HG02938 (cell line): ENCODE measurements around the gene TRAK1.

ENCODE experiments used
- ATAC-seq: cut with Tn5 transposase; IDR thresholded peaks from one replicate; pipeline ENCODE4 v1.9.1; 2021; ENCODE audit warnings: mild to moderate bottlenecking, moderate library complexity; ENCODE audit not compliant: unreplicated experiment

The TRAK1 gene

GRCh38 chr3:42174679-42175385 lies 83.7 kb downstream of the TRAK1 start:
- no peak for ATAC-seq

GRCh38 chr3:42175386-42176240 lies 84.5 kb downstream of the TRAK1 start:
- no peak for ATAC-seq

- no peak for ATAC-seq
Measured at GRCh38 chr3:42176242-42177034, 85.3 kb downstream of the TRAK1 start.

- no peak for ATAC-seq
Measured at GRCh38 chr3:42177068-42177800, 86.1 kb downstream of the TRAK1 start.

GRCh38 chr3:42177801-42178150 lies 86.6 kb downstream of the TRAK1 start:
- no peak for ATAC-seq

GRCh38 chr3:42179110-42179725 lies 88.1 kb downstream of the TRAK1 start:
- no peak for ATAC-seq

GRCh38 chr3:42180901-42181300 lies 89.7 kb downstream of the TRAK1 start:
- ATAC-seq = no peak

GRCh38 chr3:42182555-42182954 lies 91.4 kb downstream of the TRAK1 start:
- no peak for ATAC-seq

GRCh38 chr3:42183991-42184632 lies 93.0 kb downstream of the TRAK1 start:
- no peak for ATAC-seq

GRCh38 chr3:42184651-42185443 lies 93.7 kb downstream of the TRAK1 start:
- no peak for ATAC-seq

GRCh38 chr3:42187936-42188335 lies 96.8 kb downstream of the TRAK1 start:
- no peak for ATAC-seq

- ATAC-seq = no peak
Measured at GRCh38 chr3:42188376-42188775, 97.2 kb downstream of the TRAK1 start.

- no peak for ATAC-seq
Measured at GRCh38 chr3:42189001-42189460, 97.9 kb downstream of the TRAK1 start.

GRCh38 chr3:42189736-42190135 lies 98.6 kb downstream of the TRAK1 start:
- ATAC-seq = no peak

- ATAC-seq = no peak
Measured at GRCh38 chr3:42190701-42191442, 99.7 kb downstream of the TRAK1 start.

- ATAC-seq = no peak
Measured at GRCh38 chr3:42191443-42191747, 100.2 kb downstream of the TRAK1 start.

GRCh38 chr3:42192334-42193200 lies 101.4 kb downstream of the TRAK1 start:
- ATAC-seq = peak; percentile 35
